Right hindlimb (tissue), 1 donor: ENCODE results near the gene CNST.
"Not testable (repeated sequence)": the region's sequence is repeated elsewhere in the genome, so short reads cannot be mapped to it uniquely, and the experiment has no call there.

Experiments
- DNase-seq: peaks from one replicate; pipeline ENCODE4 v3.0.0-alpha.2; 2018

Gene CNST

GRCh38 chr1:246678816-246679793 lies 112.8 kb downstream of the CNST start:
- DNase-seq: no peak

- no peak for DNase-seq
Measured at GRCh38 chr1:246679794-246680177, 113.5 kb downstream of the CNST start.

- no peak for DNase-seq
Measured at GRCh38 chr1:246680190-246680589, 113.9 kb downstream of the CNST start.

GRCh38 chr1:246680696-246681130 lies 114.5 kb downstream of the CNST start:
- DNase-seq: peak; percentile 50

- DNase-seq: peak; percentile 68
Measured at GRCh38 chr1:246681900-246682895, 115.9 kb downstream of the CNST start.

GRCh38 chr1:246683521-246683920 lies 117.3 kb downstream of the CNST start:
- DNase-seq: no peak

GRCh38 chr1:246687002-246687401 lies 120.7 kb downstream of the CNST start:
- no peak for DNase-seq

- peak; percentile 57 for DNase-seq
Measured at GRCh38 chr1:246689409-246690008, 123.3 kb downstream of the CNST start.

GRCh38 chr1:246690100-246690499 lies 123.8 kb downstream of the CNST start:
- DNase-seq: no peak

- DNase-seq: no peak
Measured at GRCh38 chr1:246691622-246692495, 125.6 kb downstream of the CNST start.

- not testable (repeated sequence) for DNase-seq
Measured at GRCh38 chr1:246694213-246694895, 128.1 kb downstream of the CNST start.

GRCh38 chr1:246695136-246695535 lies 128.9 kb downstream of the CNST start:
- no peak for DNase-seq

GRCh38 chr1:246695666-246696065 lies 129.4 kb downstream of the CNST start:
- no peak for DNase-seq

- no peak for DNase-seq
Measured at GRCh38 chr1:246698466-246699094, 132.3 kb downstream of the CNST start.

GRCh38 chr1:246699095-246699735 lies 133.0 kb downstream of the CNST start:
- DNase-seq: peak; percentile 88

GRCh38 chr1:246703581-246703980 lies 137.3 kb downstream of the CNST start:
- no peak for DNase-seq

- DNase-seq: no peak
Measured at GRCh38 chr1:246705368-246705767, 139.1 kb downstream of the CNST start.

GRCh38 chr1:246708166-246708565 lies 141.9 kb downstream of the CNST start:
- no peak for DNase-seq

- DNase-seq: no peak
Measured at GRCh38 chr1:246709196-246709595, 142.9 kb downstream of the CNST start.

GRCh38 chr1:246709835-246710234 lies 143.6 kb downstream of the CNST start:
- DNase-seq: no peak
